ENCODE results near the gene ARHGAP24.

- TF ChIP-seq CTCF (IDR thresholded peaks at IDR 0.05; ENCODE audit: poor library complexity) (no peak), EZH2 (IDR thresholded peaks at IDR 0.05; ENCODE audit: borderline replicate concordance) (no peak)
These were observed 337.8 kb downstream of the ARHGAP24 start for GRCh38 chr4:85812776-85813175.
